Measurements from ENCODE around the gene APLF.

- TF ChIP-seq CTCF (IDR thresholded peaks at IDR 0.05) (peak; percentile 80 to 96 (median 89)), POLR2A (IDR thresholded peaks at IDR 0.05) (no peak)
These were observed 26.0 kb upstream of the APLF start for GRCh38 chr2:68441179-68441993.
